H1 (cell line): ENCODE results near the gene RNF152. TPM values are rescaled to one million over a fixed set of nuclear protein-coding genes. Genes with fewer than 3 reads are reported as not detected.

ENCODE experiments used
- CTCF ChIA-PET: fragments of 300-600 bp; sonication (Branson Sonifier 250); formaldehyde crosslinking; loops from one replicate; lab custom pipeline; 2021; ENCODE audit not compliant: partially characterized antibody; lab: Charles Lee
- POLR2A ChIA-PET: fragments of 300-600 bp; sonication (Branson Sonifier 250); formaldehyde crosslinking; loops from one replicate; lab custom pipeline; 2021; ENCODE audit warnings: inconsistent platforms; ENCODE audit not compliant: partially characterized antibody; lab: Charles Lee
- DNase-seq, 2 experiments: peaks; one replicate each; pipeline versions ENCODE4 v3.0.0 to v3.0.0-alpha.2; 2010 to 2022; ENCODE audit warnings: low spot score in 2 of 2, low read depth in 1 of 2, mixed read lengths in 1 of 2
- FAIRE-seq: peaks from 2 replicates; lab custom pipeline; 2011; peaks lifted over from hg19 to GRCh38; lab: Jason Lieb, UNC
- H2AFZ ChIP-seq: 2 replicates; pipeline ENCODE4 v1.8.1; 2012; ENCODE audit warnings: low read length, inconsistent platforms
- H2AK5ac ChIP-seq: 2 replicates; pipeline ENCODE4 v1.6.1; 2013; ENCODE audit warnings: low read depth, low read length
- H2BK120ac ChIP-seq: replicated peaks from 2 replicates; pipeline ENCODE3; 2013; ENCODE audit warnings: low read depth, low read length, inconsistent platforms
- H2BK12ac ChIP-seq: 2 replicates; pipeline ENCODE4 v1.6.1; 2013; ENCODE audit warnings: low read depth, low read length
- H2BK15ac ChIP-seq: 2 replicates; pipeline ENCODE4 v1.6.1; 2013; ENCODE audit warnings: low read length
- H2BK20ac ChIP-seq: 2 replicates; pipeline ENCODE4 v1.6.1; 2013; ENCODE audit warnings: low read length
- H2BK5ac ChIP-seq: 2 replicates; pipeline ENCODE4 v1.6.1; 2013; ENCODE audit warnings: low read depth, low read length
- H3K14ac ChIP-seq: 2 replicates; pipeline ENCODE4 v1.6.1; 2013; ENCODE audit warnings: inconsistent platforms; ENCODE audit not compliant: insufficient read length
- H3K18ac ChIP-seq: 2 replicates; pipeline ENCODE4 v1.6.1; 2013; ENCODE audit warnings: low read length; ENCODE audit errors: extremely low read depth
- H3K23ac ChIP-seq: 2 replicates; pipeline ENCODE4 v1.6.1; 2013; ENCODE audit warnings: inconsistent platforms; ENCODE audit not compliant: insufficient read length
- H3K23me2 ChIP-seq: 2 replicates; pipeline ENCODE4 v1.6.1; 2013; ENCODE audit warnings: low read depth, low read length
- H3K27ac ChIP-seq: 2 replicates; pipeline ENCODE4 v1.6.1; 2011; ENCODE audit warnings: low read depth, low read length, inconsistent platforms
- H3K27me3 ChIP-seq, 4 experiments: replicated peaks in 1 of 4; 1 replicate in 1 of 4; 2 replicates in 3 of 4; pipeline versions ENCODE4 v1.6.1 to v1.8.1; 2011 to 2013; ENCODE audit warnings: low read length in 3 of 4, mild to moderate bottlenecking in 3 of 4, inconsistent platforms in 2 of 4, mixed read lengths in 2 of 4, moderate library complexity in 1 of 4; ENCODE audit not compliant: control insufficient read depth in 3 of 4, insufficient read depth in 3 of 4; ENCODE audit errors: extremely low read depth in 1 of 4
- H3K36me3 ChIP-seq, 4 experiments: 2 replicates each; pipeline versions ENCODE4 v1.6.1 to v1.8.1; 2011 to 2013; ENCODE audit warnings: mild to moderate bottlenecking in 4 of 4, low read length in 3 of 4, moderate library complexity in 2 of 4, control low read depth in 1 of 4, inconsistent platforms in 1 of 4; ENCODE audit not compliant: insufficient read depth in 4 of 4, control insufficient read depth in 2 of 4
- H3K4ac ChIP-seq: replicated peaks from 2 replicates; pipeline ENCODE3; 2013; ENCODE audit warnings: low read length, low read depth, mixed read lengths, inconsistent platforms; ENCODE audit not compliant: insufficient read length
- H3K4me1 ChIP-seq, 4 experiments: replicated peaks in 1 of 4; 1 replicate in 1 of 4; 2 replicates in 3 of 4; pipeline versions ENCODE4 v1.6.1 to v1.8.1; 2011 to 2013; ENCODE audit warnings: low read length in 3 of 4, inconsistent platforms in 2 of 4, mixed read lengths in 1 of 4; ENCODE audit not compliant: insufficient read depth in 4 of 4, control insufficient read depth in 3 of 4
- H3K4me2 ChIP-seq, 2 experiments: 2 replicates each; pipeline versions ENCODE4 v1.6.1 to v1.8.1; 2011 to 2013; ENCODE audit warnings: low read depth in 2 of 2, low read length in 2 of 2, control low read depth in 1 of 2, inconsistent platforms in 1 of 2, mild to moderate bottlenecking in 1 of 2; ENCODE audit not compliant: insufficient read depth in 1 of 2
- H3K4me3 ChIP-seq, 4 experiments: fragments of 200-600, 300-600 bp in 1 of 4; sonication (generic), shearing (Covaris generic), sonication (Bioruptor Twin) in 1 of 4; 2 replicates each; pipeline versions ENCODE4 v1.5.1 to v1.8.1; 2011 to 2016; ENCODE audit warnings: low read length in 4 of 4, low read depth in 3 of 4, control low read depth in 2 of 4, inconsistent platforms in 2 of 4, mild to moderate bottlenecking in 2 of 4, mixed read lengths in 1 of 4, moderate library complexity in 1 of 4; ENCODE audit not compliant: insufficient read depth in 2 of 4; ENCODE audit errors: extremely low read depth in 1 of 4
- H3K56ac ChIP-seq: replicated peaks from 2 replicates; pipeline ENCODE3; 2013; ENCODE audit warnings: low read depth, mild to moderate bottlenecking, mixed read lengths, low read length, inconsistent platforms; ENCODE audit not compliant: insufficient read length
- H3K79me1 ChIP-seq: 2 replicates; pipeline ENCODE4 v1.6.1; 2013; ENCODE audit warnings: low read depth, low read length, control low read depth
- H3K79me2 ChIP-seq, 2 experiments: 2 replicates each; pipeline versions ENCODE4 v1.6.1 to v1.8.1; 2012 to 2013; ENCODE audit warnings: low read length in 2 of 2, mild to moderate bottlenecking in 2 of 2, inconsistent platforms in 1 of 2; ENCODE audit not compliant: insufficient read depth in 2 of 2, control insufficient read depth in 1 of 2
- H3K9ac ChIP-seq, 4 experiments: replicated peaks in 1 of 4; 1 replicate in 1 of 4; 2 replicates in 3 of 4; pipeline versions ENCODE4 v1.6.1 to v1.8.1; 2011 to 2013; ENCODE audit warnings: low read depth in 3 of 4, low read length in 3 of 4, control low read depth in 2 of 4, mild to moderate bottlenecking in 2 of 4, moderate library complexity in 2 of 4, inconsistent platforms in 1 of 4; ENCODE audit errors: extremely low read depth in 1 of 4
- H3K9me3 ChIP-seq, 2 experiments: 2 replicates each; pipeline versions ENCODE4 v1.6.1 to v1.8.1; 2012 to 2013; ENCODE audit warnings: mild to moderate bottlenecking in 2 of 2, moderate library complexity in 2 of 2, control low read depth in 1 of 2, inconsistent platforms in 1 of 2, low read depth in 1 of 2, low read length in 1 of 2, mixed read lengths in 1 of 2; ENCODE audit not compliant: insufficient read depth in 2 of 2
- H4K20me1 ChIP-seq, 2 experiments: replicated peaks in 1 of 2; 2 replicates each; pipeline versions ENCODE3 to v1.8.1; 2011 to 2013; ENCODE audit warnings: inconsistent platforms in 2 of 2, low read length in 2 of 2, mild to moderate bottlenecking in 1 of 2; ENCODE audit not compliant: insufficient read depth in 2 of 2, control insufficient read depth in 1 of 2
- H4K5ac ChIP-seq: 2 replicates; pipeline ENCODE4 v1.6.1; 2013; ENCODE audit warnings: low read length, low read depth, mixed read lengths, inconsistent platforms; ENCODE audit not compliant: insufficient read length
- H4K8ac ChIP-seq: 2 replicates; pipeline ENCODE4 v1.8.0; 2013; ENCODE audit warnings: mild to moderate bottlenecking, moderate library complexity, low read length, inconsistent platforms; ENCODE audit not compliant: insufficient read depth; ENCODE audit errors: extremely low read depth
- H4K91ac ChIP-seq: replicated peaks from 2 replicates; pipeline ENCODE3; 2013; ENCODE audit warnings: low read length, mixed read lengths, inconsistent platforms; ENCODE audit not compliant: insufficient read length
- BACH1 ChIP-seq: IDR thresholded peaks from 2 replicates; pipeline ENCODE4 v1.6.1; 2012; ENCODE audit warnings: low read length, improper control_type of control experiment
- BCL11A ChIP-seq, 2 experiments: IDR thresholded peaks; one replicate each; pipeline ENCODE4 v1.6.1; 2011; ENCODE audit warnings: low read depth in 2 of 2, low read length in 2 of 2, mild to moderate bottlenecking in 2 of 2
- CEBPB ChIP-seq: IDR thresholded peaks from 2 replicates; pipeline ENCODE4 v1.6.1; 2012; ENCODE audit warnings: low read depth, low read length
- CREB1 ChIP-seq: IDR thresholded peaks from 2 replicates; pipeline ENCODE4 v1.6.1; 2012; ENCODE audit warnings: inconsistent platforms
- HDAC6 ChIP-seq: IDR thresholded peaks from one replicate; pipeline ENCODE4 v1.7.1; 2012; ENCODE audit warnings: low read depth, mild to moderate bottlenecking, inconsistent platforms, low read length, moderate library complexity
- KDM4A ChIP-seq: IDR thresholded peaks from one replicate; pipeline ENCODE4 v1.7.1; 2012; ENCODE audit warnings: low read depth, mild to moderate bottlenecking, moderate library complexity, low read length, inconsistent platforms; ENCODE audit not compliant: severe bottlenecking
- KDM5A ChIP-seq: fragments of 200-600 bp; IDR thresholded peaks from 2 replicates; pipeline ENCODE4 v1.7.1; 2012; ENCODE audit warnings: mild to moderate bottlenecking, low read length, inconsistent platforms, mixed read lengths
- POLR2AphosphoS5 ChIP-seq: IDR thresholded peaks from 2 replicates; pipeline ENCODE4 v1.6.1; 2011; ENCODE audit warnings: low read depth, low read length
- SUZ12 ChIP-seq: fragments of 200-600 bp; sonication (generic); IDR thresholded peaks from 2 replicates; pipeline ENCODE4 v1.6.1; 2012; ENCODE audit warnings: mild to moderate bottlenecking, inconsistent platforms, low read length, moderate library complexity, mixed read lengths
- WGBS, 2 experiments: shearing (Covaris generic) in 1 of 2; methylation state at CpG; one replicate each; pipeline versions ENCODE4 v1.1.6 to v1.1.7; 2013 to 2015; ENCODE audit warnings: low lambda C conversion rate in 2 of 2, mixed read lengths in 2 of 2, inconsistent platforms in 1 of 2, low coverage in 1 of 2, missing lambda C conversion rate in 1 of 2; ENCODE audit not compliant: insufficient replicate concordance in 2 of 2, insufficient coverage in 1 of 2, insufficient read length in 1 of 2; ENCODE audit errors: extremely low coverage in 1 of 2, missing lambda C conversion rate in 1 of 2; 5-methylcytosine and 5-hydroxymethylcytosine counted together
- polyA plus RNA-seq, 7 experiments: library from polyadenylated mRNA; depleted of rRNA in 3 of 7; stranded (reverse) in 5 of 7; unstranded in 2 of 7; fragments of >200 nt in 5 of 7; fragments of 200-250 nt in 2 of 7; gene quantifications; 1 replicate in 5 of 7; 2 replicates in 1 of 7; 4 replicates in 1 of 7; pipeline versions ENCODE4 v1.2.1 to v1.2.3, GENCODE V29; 2011 to 2013; ENCODE audit warnings: missing spikeins in 2 of 7, mixed read lengths in 2 of 7
- total RNA-seq: library from RNA; stranded (reverse); fragmentation: NEBNext Ultra II Directional; extraction: Animal tissue kit (Norgen Biotek cat#: 25700); gene quantifications from 2 replicates; pipeline ENCODE4 v1.2.1, GENCODE V29; 2021
- TF ChIP-seq, protein P1 (sequence below): IDR thresholded peaks from 2 replicates; pipeline ENCODE4 v1.6.1; 2012; ENCODE audit warnings: inconsistent platforms
- TF ChIP-seq, protein P2 (sequence below): IDR thresholded peaks from 2 replicates; pipeline ENCODE4 v1.6.1; 2012; ENCODE audit warnings: low read length, inconsistent platforms
- TF ChIP-seq, protein P3 (sequence below): IDR thresholded peaks from 2 replicates; pipeline ENCODE4 v1.6.1; 2011; ENCODE audit warnings: low read length, improper control_type of control experiment

Gene RNF152
- total and polyA plus RNA-seq, 2 of the 8 experiments (the other 6 are each of a cell fraction or from before 2014, with no cell fraction given) = 1.1 to 2.7 TPM

DNA sequence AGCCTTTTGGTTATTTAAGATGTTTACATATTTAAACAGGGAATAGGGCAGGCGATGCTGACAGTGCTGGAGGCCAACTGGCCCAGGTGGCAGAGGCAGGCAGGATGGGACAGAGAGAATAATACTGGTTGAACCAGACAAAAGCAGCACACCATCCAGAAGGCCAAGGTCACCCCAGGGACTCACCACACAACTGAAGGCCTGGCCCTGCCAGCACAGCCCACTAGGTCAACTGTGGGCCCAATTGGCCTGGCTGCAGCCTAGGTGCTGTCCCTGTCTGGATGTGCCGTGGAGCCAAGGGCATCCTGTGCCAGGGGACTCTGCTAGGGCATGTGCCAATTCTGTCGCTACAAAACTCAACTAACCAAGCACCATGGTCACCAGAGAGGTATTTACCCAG, 69.2 kb downstream of the RNF152 start:
- Histone ChIP-seq H3K23me2 (no peaks in the 10 kb centered on the region; the same call in 1 of the 2 replicates), H3K27ac (no peak overlapping the region), H3K18ac (no peak overlapping the region), H3K9me3 (no peaks in the 10 kb centered on the region; a peak in 1 of 4 replicates), H3K14ac (no peak overlapping the region), H4K8ac (no peak overlapping the region; the same call in 1 of the 2 replicates), H3K79me2 (no peaks in the 10 kb centered on the region), H3K36me3 (no peaks in the 10 kb centered on the region), H4K20me1 (no peaks in the 10 kb centered on the region), H2AK5ac (no peak overlapping the region), H2BK12ac (no peak overlapping the region), H3K79me1 (no peaks in the 10 kb centered on the region), H3K4ac (no peak overlapping the region), H4K91ac (no peak overlapping the region), H4K5ac (no peak overlapping the region), H2AFZ (no peak overlapping the region), H3K9ac (no peak overlapping the region), H2BK5ac (no peak overlapping the region), H2BK120ac (no peak overlapping the region), H3K4me3 (no peak overlapping the region), H3K4me2 (no peak overlapping the region), H3K23ac (no peak overlapping the region), H3K27me3 (no peaks in the 10 kb centered on the region), H3K56ac (no peak overlapping the region), H2BK20ac (no peak overlapping the region), H2BK15ac (no peak overlapping the region), H3K4me1 (no peaks in the 10 kb centered on the region; a peak in 2 of 7 replicates)
- DNase-seq (no peak), FAIRE-seq (no peak)
- 97% methylated on average over 3 of the region's 3 CpGs; no CpG with 5 or more reads in 1 of the 2 experiments for WGBS, 2 experiments
- ChIA-PET CTCF (interaction anchor here (1.1 kb wide), 1 partner anchor 77 kb away, joined by 3 read pairs; no protein-coding TSS in a partner anchor), POLR2A (no interaction called here)
- no peak for TF ChIP-seq CEBPB
- TF ChIP-seq, protein P1, sequence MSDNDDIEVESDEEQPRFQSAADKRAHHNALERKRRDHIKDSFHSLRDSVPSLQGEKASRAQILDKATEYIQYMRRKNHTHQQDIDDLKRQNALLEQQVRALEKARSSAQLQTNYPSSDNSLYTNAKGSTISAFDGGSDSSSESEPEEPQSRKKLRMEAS = no peak
- TF ChIP-seq SUZ12 = no peak
- TF ChIP-seq, protein P2, sequence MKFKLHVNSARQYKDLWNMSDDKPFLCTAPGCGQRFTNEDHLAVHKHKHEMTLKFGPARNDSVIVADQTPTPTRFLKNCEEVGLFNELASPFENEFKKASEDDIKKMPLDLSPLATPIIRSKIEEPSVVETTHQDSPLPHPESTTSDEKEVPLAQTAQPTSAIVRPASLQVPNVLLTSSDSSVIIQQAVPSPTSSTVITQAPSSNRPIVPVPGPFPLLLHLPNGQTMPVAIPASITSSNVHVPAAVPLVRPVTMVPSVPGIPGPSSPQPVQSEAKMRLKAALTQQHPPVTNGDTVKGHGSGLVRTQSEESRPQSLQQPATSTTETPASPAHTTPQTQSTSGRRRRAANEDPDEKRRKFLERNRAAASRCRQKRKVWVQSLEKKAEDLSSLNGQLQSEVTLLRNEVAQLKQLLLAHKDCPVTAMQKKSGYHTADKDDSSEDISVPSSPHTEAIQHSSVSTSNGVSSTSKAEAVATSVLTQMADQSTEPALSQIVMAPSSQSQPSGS = no peak
- no peak for TF ChIP-seq KDM4A
- no peak for TF ChIP-seq BCL11A (IDR thresholded peaks at IDR 0.05; ENCODE audit: low read depth in 2 of 2, low read length in 2 of 2)
- no peak for TF ChIP-seq CREB1
- TF ChIP-seq KDM5A = no peak
- no peak for TF ChIP-seq POLR2AphosphoS5
- TF ChIP-seq BACH1 = no peak
- TF ChIP-seq, protein P3, sequence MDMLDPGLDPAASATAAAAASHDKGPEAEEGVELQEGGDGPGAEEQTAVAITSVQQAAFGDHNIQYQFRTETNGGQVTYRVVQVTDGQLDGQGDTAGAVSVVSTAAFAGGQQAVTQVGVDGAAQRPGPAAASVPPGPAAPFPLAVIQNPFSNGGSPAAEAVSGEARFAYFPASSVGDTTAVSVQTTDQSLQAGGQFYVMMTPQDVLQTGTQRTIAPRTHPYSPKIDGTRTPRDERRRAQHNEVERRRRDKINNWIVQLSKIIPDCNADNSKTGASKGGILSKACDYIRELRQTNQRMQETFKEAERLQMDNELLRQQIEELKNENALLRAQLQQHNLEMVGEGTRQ = no peak
- no peak for TF ChIP-seq HDAC6
